BLaER1 treated with 17β-estradiol and CSF1 and Interleukin-3, amounts not matched to agents 10 nM and 100 nM (cell line): ENCODE measurements around the gene TMEM163.
A peak's percentile ranks its signal among the peaks of the same experiment; 100 is the strongest.

Experiments used
- H3K27ac ChIP-seq, 11 experiments: shearing (Covaris generic); formaldehyde crosslinking; 2 replicates each; pipeline ENCODE4 v1.8.1; 2022
- H3K27me3 ChIP-seq, 11 experiments: shearing (Covaris generic); formaldehyde crosslinking; 2 replicates each; pipeline ENCODE4 v1.8.1; 2022
- H3K36me3 ChIP-seq, 11 experiments: shearing (Covaris generic); formaldehyde crosslinking; 2 replicates each; pipeline ENCODE4 v1.8.1; 2022
- H3K4me1 ChIP-seq, 10 experiments: shearing (Covaris generic); formaldehyde crosslinking; 2 replicates each; pipeline ENCODE4 v1.8.1; 2022
- H3K4me2 ChIP-seq, 11 experiments: shearing (Covaris generic); formaldehyde crosslinking; 2 replicates each; pipeline ENCODE4 v1.8.1; 2022
- H3K4me3 ChIP-seq, 10 experiments: shearing (Covaris generic); formaldehyde crosslinking; 2 replicates each; pipeline ENCODE4 v1.8.1; 2022
- H3K9ac ChIP-seq, 11 experiments: shearing (Covaris generic); formaldehyde crosslinking; 2 replicates each; pipeline ENCODE4 v1.8.1; 2022
- H3K9me3 ChIP-seq, 11 experiments: shearing (Covaris generic); formaldehyde crosslinking; replicated peaks in 1 of 11; 2 replicates each; pipeline ENCODE4 v1.8.1; 2022
- H4K20me1 ChIP-seq, 11 experiments: shearing (Covaris generic); formaldehyde crosslinking; 2 replicates each; pipeline ENCODE4 v1.8.1; 2022
- Cebpa-rat ChIP-seq, 11 experiments: shearing (Covaris generic); IDR thresholded peaks; 2 replicates each; pipeline ENCODE4 v1.8.1; 2022

The TMEM163 gene

GRCh38 chr2:134611316-134611715 lies 107.5 kb downstream of the TMEM163 start:
- peaks cover 16 to 28% (median 21%) of the 10 kb centered on the region in 11 experiments; a peak in 21 of 22 replicates for H3K9me3 ChIP-seq

DNA sequence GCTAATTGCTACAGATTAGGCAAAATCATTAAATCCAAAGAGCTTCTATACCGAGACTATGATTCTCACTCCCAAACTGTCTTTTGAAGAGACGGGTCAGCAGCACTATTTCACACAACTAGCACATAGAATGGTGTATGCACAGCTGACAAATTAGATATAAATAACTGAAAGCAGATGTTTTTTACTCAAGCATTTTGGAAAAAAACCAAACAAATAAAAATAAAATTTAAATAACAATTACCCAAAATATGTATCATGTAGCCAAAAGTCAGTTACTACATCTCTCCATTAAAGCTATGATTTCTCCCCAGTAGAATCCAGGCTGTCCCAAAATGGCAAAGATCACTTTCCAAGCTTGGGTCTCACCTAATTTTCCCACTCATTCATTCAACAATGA lies 107.9 kb downstream of the TMEM163 start:
- Histone ChIP-seq H4K20me1 (no peaks in the 10 kb centered on the region), H3K9ac (no peak overlapping the region), H3K4me3 (no peak overlapping the region), H3K9me3 (peaks cover 16 to 28% (median 22%) of the 10 kb centered on the region in 11 experiments; a peak in 21 of 22 replicates), H3K27ac (no peak overlapping the region), H3K27me3 (no peaks in the 10 kb centered on the region), H3K36me3 (no peaks in the 10 kb centered on the region), H3K4me2 (no peak overlapping the region), H3K4me1 (no peaks in the 10 kb centered on the region)
- no peak for TF ChIP-seq Cebpa-rat (IDR thresholded peaks at IDR 0.05)

More at GRCh38 chr2:134611316-134611715, 107.5 kb downstream of the TMEM163 start:
- Histone ChIP-seq H3K27ac (no peak overlapping the region), H3K27me3 (no peaks in the 10 kb centered on the region), H3K4me3 (no peak overlapping the region), H4K20me1 (no peaks in the 10 kb centered on the region), H3K4me1 (no peaks in the 10 kb centered on the region), H3K4me2 (no peak overlapping the region), H3K36me3 (no peaks in the 10 kb centered on the region), H3K9ac (no peak overlapping the region)
- TF ChIP-seq Cebpa-rat (IDR thresholded peaks at IDR 0.05) = no peak

- H3K9me3 ChIP-seq = peaks cover 16 to 28% (median 22%) of the 10 kb centered on the region in 11 experiments; a peak in 21 of 22 replicates
- H3K4me3 ChIP-seq = no peak overlapping the region
- H3K4me2 ChIP-seq = no peak overlapping the region
- TF ChIP-seq Cebpa-rat (IDR thresholded peaks at IDR 0.05) = no peak
- no peak overlapping the region for H3K27ac ChIP-seq
- H3K36me3 ChIP-seq = no peaks in the 10 kb centered on the region
- no peaks in the 10 kb centered on the region; a peak in 1 of 22 replicates for H4K20me1 ChIP-seq
- no peaks in the 10 kb centered on the region for H3K4me1 ChIP-seq
- H3K9ac ChIP-seq = no peak overlapping the region
- H3K27me3 ChIP-seq = no peaks in the 10 kb centered on the region
Measured at GRCh38 chr2:134609924-134610513, 108.8 kb downstream of the TMEM163 start.

- H3K9ac ChIP-seq = no peak overlapping the region
- no peaks in the 10 kb centered on the region; a peak in 1 of 22 replicates for H4K20me1 ChIP-seq
- H3K4me1 ChIP-seq = no peaks in the 10 kb centered on the region
- no peak for TF ChIP-seq Cebpa-rat (IDR thresholded peaks at IDR 0.05)
- no peaks in the 10 kb centered on the region for H3K27me3 ChIP-seq
- H3K27ac ChIP-seq = no peak overlapping the region
- no peaks in the 10 kb centered on the region; a peak in 1 of 22 replicates for H3K36me3 ChIP-seq
- H3K9me3 ChIP-seq = peaks cover 0 to 8% (median 0%) of the 10 kb centered on the region in 11 experiments; a peak in 3 of 22 replicates
- H3K4me2 ChIP-seq = no peak overlapping the region
- H3K4me3 ChIP-seq = no peak overlapping the region
Measured at GRCh38 chr2:134603966-134604365, 114.8 kb downstream of the TMEM163 start.

DNA sequence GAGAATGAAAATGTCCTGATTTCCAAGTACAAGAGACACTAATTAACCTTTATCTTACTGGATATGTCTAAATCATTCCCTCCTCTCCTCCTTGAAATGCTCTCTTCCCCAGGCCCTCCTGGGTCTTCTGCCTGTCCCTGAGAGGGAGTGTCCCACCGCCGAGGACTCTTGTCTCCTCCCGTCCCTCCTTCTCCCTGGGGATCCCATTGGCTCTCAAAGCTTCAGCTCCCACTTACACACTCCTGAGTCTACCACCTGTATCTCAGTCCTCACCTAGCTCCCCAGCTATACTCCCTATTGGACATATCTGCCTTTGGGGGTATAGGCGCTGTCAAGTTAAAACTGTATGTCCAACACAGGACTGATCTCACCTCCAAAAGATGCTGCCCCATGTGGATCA lies 116.1 kb downstream of the TMEM163 start:
- TF ChIP-seq Cebpa-rat (IDR thresholded peaks at IDR 0.05) = no peak
- Histone ChIP-seq H3K4me3 (no peak overlapping the region), H3K27ac (no peak overlapping the region)

GRCh38 chr2:134601264-134601663 lies 117.5 kb downstream of the TMEM163 start:
- TF ChIP-seq Cebpa-rat (IDR thresholded peaks at IDR 0.05) = no peak
- Histone ChIP-seq H3K4me2 (no peak overlapping the region), H3K9ac (no peak overlapping the region), H3K36me3 (no peaks in the 10 kb centered on the region; a peak in 1 of 22 replicates), H3K27ac (no peak overlapping the region), H3K27me3 (no peaks in the 10 kb centered on the region), H3K4me3 (no peak overlapping the region), H3K9me3 (peaks cover 0 to 3% (median 0%) of the 10 kb centered on the region in 11 experiments; a peak in 1 of 22 replicates), H3K4me1 (no peaks in the 10 kb centered on the region), H4K20me1 (no peaks in the 10 kb centered on the region; a peak in 1 of 22 replicates)

More for the DNA sequence above, 116.1 kb downstream of the TMEM163 start:
- Histone ChIP-seq H3K36me3 (no peaks in the 10 kb centered on the region; a peak in 1 of 22 replicates), H3K27me3 (no peaks in the 10 kb centered on the region), H3K9ac (no peak overlapping the region), H3K4me1 (no peaks in the 10 kb centered on the region), H3K4me2 (no peak overlapping the region), H4K20me1 (no peaks in the 10 kb centered on the region; a peak in 1 of 22 replicates), H3K9me3 (peaks cover 0 to 8% (median 0%) of the 10 kb centered on the region in 11 experiments; a peak in 2 of 22 replicates)

GRCh38 chr2:134600208-134600607 lies 118.6 kb downstream of the TMEM163 start:
- Histone ChIP-seq H3K4me1 (no peaks in the 10 kb centered on the region), H3K9me3 (0 out of 22 replicates have a peak, but pooled peaks cover 0 to 2% (median 0%) of the 10 kb centered on the region in 11 experiments), H3K9ac (no peak overlapping the region), H3K27ac (no peak overlapping the region), H3K27me3 (no peaks in the 10 kb centered on the region), H4K20me1 (no peaks in the 10 kb centered on the region; a peak in 1 of 22 replicates), H3K36me3 (no peaks in the 10 kb centered on the region; a peak in 1 of 22 replicates), H3K4me3 (no peak overlapping the region), H3K4me2 (no peak overlapping the region)
- peak in 2 of 11 experiments; percentile 28 to 40; a peak in 1 of 22 replicates for TF ChIP-seq Cebpa-rat (IDR thresholded peaks at IDR 0.05)

- Histone ChIP-seq H3K27ac (no peak overlapping the region), H3K9me3 (0 out of 22 replicates have a peak, but pooled peaks cover 0 to 2% (median 0%) of the 10 kb centered on the region in 11 experiments), H4K20me1 (no peaks in the 10 kb centered on the region), H3K4me3 (no peak overlapping the region), H3K4me2 (no peak overlapping the region), H3K27me3 (no peaks in the 10 kb centered on the region), H3K9ac (no peak overlapping the region), H3K36me3 (no peaks in the 10 kb centered on the region; a peak in 1 of 22 replicates), H3K4me1 (no peaks in the 10 kb centered on the region)
- no peak for TF ChIP-seq Cebpa-rat (IDR thresholded peaks at IDR 0.05)
Measured at GRCh38 chr2:134599236-134599635, 119.6 kb downstream of the TMEM163 start.

- no peaks in the 10 kb centered on the region for H4K20me1 ChIP-seq
- no peak overlapping the region for H3K27ac ChIP-seq
- peaks cover 22 to 30% (median 28%) of the 10 kb centered on the region in 11 experiments for H3K9me3 ChIP-seq
- peaks cover 0 to 10% (median 0%) of the 10 kb centered on the region in 11 experiments; a peak in 2 of 22 replicates for H3K36me3 ChIP-seq
- no peak overlapping the region for H3K4me3 ChIP-seq
- no peak overlapping the region for H3K9ac ChIP-seq
- no peaks in the 10 kb centered on the region for H3K4me1 ChIP-seq
- TF ChIP-seq Cebpa-rat (IDR thresholded peaks at IDR 0.05) = no peak
- H3K27me3 ChIP-seq = no peaks in the 10 kb centered on the region
- no peak overlapping the region for H3K4me2 ChIP-seq
Measured at GRCh38 chr2:134594399-134594798, 124.4 kb downstream of the TMEM163 start.

DNA sequence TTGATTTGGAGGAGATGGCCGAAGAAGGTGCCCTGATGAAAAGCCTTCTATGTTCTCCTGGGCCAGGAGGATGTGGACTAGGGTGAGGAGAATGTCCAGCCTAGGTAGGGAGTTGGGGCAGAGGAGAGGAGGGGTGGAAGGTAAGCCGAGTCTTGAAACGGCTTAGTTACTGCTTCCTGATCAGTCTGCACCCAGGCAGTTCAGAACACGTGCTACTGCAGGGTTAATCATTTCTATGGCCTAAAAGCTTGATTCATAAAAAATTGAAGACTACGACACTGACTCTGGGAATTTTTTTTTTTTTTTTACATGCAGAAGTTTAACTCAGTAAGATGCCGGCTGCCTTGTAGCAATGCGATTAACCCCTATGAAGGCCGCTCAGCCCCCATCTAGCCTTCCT lies 125.3 kb downstream of the TMEM163 start:
- Histone ChIP-seq H3K9ac (no peak overlapping the region), H3K4me2 (no peak overlapping the region), H3K4me3 (no peak overlapping the region), H4K20me1 (no peaks in the 10 kb centered on the region), H3K27ac (no peak overlapping the region), H3K36me3 (peaks cover 0 to 10% (median 0%) of the 10 kb centered on the region in 11 experiments; a peak in 1 of 22 replicates), H3K27me3 (no peaks in the 10 kb centered on the region), H3K9me3 (peaks cover 23 to 37% (median 34%) of the 10 kb centered on the region in 11 experiments), H3K4me1 (no peaks in the 10 kb centered on the region)
- TF ChIP-seq Cebpa-rat (IDR thresholded peaks at IDR 0.05) = no peak
